GM21360 (cell line): Measurements from ENCODE around the gene HOXA13.

Experiments
- ATAC-seq: cut with Tn5 transposase; IDR thresholded peaks from one replicate; pipeline ENCODE4 v1.9.1; 2021; ENCODE audit warnings: mild to moderate bottlenecking, moderate library complexity; ENCODE audit not compliant: unreplicated experiment

The HOXA13 gene

DNA sequence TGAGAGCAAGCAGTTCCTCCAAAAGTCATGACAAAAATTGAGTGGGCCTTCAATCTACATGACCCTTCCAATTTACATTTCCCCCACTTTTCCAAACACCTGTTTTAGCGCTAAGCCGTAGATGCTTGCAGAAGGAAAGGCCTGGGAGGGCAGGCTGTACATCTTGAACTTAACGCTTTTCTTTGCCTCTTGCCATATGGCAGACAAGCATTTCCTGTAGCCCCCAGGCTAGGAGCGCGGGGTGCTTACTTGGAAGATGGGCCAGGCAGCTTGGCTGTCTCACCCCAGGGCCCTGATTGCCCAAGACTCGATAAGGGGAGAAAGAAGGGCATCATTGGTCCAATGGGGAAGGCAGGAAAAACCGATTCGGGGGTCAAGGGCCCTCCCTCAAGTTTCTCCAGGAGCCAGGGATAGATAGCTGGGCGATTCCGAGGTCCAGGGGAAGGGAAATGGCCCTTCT is 27.5 kb downstream of the HOXA13 start:
- ATAC-seq = no peak

DNA sequence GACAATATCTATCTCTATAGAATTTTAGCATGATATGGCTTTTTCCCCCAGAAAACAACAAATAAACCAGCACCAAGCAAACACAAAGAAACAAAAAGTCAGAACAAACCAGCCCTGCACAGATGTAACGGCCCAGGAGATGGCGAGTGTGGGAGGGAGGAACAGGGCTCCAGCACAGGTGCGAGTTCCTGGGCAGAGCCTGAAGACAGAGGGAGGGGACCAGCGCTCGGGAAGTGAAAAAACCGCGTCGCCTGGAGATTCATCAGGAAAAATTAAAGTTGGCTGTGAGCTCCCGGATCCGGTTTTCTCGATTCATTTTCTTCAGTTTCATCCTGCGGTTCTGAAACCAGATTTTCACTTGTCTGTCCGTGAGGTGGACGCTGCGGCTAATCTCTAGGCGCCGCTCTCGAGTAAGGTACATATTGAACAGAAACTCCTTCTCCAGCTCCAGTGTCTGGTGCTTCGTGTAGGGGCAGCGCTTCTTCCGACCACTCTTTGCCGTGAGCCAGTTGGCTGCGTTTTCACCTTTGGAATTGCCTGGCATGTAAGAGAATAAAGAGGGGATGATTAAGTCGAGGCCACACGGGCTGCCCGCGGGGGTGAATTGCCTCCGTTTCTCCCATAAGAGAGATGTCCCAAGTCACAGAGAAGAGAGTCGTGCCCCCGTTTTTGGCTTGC is 28.1 kb downstream of the HOXA13 start:
- ATAC-seq = no peak

DNA sequence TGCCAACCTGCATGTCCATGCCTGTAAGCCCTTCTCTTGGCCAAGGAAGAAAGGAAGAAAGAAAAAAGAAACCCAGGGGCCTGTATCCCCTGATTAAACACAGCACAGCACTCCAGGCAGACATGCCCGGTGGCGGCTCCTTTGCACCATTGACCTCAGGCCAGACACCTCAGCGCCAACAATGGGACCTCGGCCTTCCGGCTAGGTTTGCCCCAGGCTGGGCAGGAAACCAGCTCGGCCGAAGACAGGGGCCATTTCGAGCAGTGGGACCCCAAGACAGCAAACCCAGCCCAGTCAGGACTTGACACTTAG is 28.6 kb downstream of the HOXA13 start:
- ATAC-seq = no peak

DNA sequence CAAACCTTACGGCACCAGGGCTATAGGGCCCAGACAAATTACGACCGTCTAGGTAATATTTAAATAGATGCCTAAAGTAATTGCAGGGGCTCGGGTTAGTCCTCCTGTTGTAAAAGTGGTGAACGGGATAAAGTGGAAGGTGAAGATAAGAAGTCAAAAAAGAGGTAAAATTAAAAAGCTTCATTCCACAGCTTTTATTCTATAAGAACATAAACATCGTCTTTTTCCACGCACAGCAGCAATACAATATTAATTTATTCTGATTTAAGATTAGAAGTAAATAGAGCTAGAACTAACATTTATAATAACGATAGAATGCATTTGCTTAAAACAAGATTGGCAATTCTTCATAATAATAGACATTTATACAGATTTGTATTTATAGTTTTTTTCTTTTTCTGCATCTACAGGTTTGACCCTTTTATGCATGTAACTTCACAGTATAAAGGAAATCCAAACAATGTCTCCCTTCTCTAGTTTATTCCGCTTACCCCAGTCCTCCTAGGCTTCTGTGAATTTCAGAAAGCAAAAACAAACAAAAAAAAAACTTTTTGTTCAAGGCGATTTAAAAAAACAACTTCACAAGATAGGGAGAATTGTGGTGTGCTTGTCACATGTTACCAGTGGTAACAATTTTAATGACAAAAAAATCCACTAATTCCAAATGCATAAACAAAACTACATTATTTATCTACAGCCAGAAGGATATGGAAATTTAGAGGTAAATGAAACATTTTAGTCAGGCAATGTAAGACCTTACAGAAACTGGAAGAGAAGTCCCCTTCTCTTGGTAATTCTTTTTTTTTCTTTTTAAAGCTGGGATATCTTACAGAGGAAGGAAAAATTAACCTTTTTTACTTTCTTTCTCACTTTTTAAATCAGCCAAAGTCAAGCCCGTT is 29.2 kb downstream of the HOXA13 start:
- no peak for ATAC-seq

DNA sequence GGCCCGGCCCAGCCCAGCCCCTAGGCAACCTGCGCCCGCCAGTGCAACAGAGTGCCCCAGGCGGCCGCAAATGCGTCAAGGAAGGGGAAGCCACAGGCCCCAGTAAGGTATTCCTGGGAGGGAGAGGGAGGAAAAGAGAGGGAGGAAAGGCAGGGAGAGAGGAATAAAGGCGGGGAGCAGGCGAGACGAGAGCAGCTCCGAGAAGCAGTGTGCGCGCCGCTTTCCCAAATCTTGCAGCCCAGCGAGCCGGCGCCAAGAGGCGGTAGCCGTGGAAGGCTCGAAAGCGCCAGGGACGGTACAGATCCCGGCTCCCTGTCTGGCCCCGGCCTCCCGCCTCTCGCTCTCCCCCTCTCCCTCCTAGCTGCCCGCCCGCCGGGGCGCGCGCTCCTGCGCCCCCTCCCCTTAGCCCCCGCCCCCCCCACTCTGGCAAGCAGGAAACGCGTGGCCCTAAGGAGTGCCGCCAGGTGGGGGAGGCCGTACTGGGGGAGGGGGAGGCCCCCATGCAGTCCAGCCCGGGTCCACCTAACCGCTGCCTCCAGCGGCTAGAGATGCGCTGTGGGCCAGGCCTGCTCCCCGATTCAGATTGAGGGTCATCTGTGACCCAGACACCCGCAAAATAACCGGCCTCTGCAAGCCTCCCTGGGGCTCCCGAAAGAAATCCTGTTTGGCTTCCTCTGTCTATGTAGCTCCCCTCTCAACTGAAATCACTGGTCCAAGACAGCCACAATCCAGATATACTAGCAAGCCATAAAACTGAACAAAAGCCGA is 30.0 kb downstream of the HOXA13 start:
- ATAC-seq = no peak

DNA sequence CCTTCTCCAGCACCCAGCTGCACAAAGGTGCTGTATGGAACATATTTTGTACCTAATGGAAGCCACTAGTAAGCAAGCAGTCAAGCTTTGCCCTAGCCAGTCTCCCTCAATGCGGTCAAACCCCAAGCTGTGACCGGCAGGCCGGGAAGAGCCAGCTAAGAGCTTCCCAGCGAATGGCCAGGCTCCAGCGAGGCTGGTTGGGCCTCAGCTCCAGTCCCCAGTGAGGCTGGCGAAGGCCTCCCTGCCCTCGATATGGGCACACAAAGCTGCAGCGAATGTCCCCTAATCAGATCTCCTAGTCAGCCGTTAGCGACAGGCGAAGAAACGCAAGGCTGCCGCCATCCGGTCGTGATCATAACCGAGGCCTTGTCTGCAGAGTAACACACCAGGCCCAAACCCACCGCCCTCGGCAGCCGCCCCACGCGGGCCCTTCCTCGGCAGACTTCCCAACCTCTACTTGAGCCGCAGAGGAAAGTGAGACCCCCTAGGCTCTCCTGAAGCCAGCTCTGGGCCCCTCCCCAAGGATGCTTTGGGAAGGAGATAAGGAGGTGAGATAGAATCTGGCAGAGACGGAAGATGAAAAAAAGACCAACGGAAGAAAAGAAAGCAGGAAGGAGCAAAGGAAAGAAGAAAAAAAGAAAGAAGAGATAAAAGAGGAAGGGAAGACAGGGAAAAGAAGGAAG is 31.5 kb downstream of the HOXA13 start:
- ATAC-seq = no peak

DNA sequence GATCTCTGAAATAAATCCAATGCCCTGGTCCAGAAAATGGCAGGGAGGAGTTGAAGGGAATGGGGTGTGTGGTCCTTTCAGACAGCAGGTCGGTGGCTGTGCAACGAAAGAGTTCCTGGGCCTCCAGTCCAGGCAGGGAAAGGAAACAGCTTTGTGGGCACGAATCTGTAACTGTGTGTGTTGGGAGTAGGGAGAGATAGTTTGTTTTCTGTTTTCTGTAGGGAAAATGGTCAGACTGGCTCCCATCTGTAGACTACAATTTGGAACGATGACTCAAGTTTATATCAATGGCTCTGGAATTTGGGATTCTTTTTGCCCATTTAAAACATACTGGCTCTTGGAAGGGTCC is 32.0 kb downstream of the HOXA13 start:
- no peak for ATAC-seq

DNA sequence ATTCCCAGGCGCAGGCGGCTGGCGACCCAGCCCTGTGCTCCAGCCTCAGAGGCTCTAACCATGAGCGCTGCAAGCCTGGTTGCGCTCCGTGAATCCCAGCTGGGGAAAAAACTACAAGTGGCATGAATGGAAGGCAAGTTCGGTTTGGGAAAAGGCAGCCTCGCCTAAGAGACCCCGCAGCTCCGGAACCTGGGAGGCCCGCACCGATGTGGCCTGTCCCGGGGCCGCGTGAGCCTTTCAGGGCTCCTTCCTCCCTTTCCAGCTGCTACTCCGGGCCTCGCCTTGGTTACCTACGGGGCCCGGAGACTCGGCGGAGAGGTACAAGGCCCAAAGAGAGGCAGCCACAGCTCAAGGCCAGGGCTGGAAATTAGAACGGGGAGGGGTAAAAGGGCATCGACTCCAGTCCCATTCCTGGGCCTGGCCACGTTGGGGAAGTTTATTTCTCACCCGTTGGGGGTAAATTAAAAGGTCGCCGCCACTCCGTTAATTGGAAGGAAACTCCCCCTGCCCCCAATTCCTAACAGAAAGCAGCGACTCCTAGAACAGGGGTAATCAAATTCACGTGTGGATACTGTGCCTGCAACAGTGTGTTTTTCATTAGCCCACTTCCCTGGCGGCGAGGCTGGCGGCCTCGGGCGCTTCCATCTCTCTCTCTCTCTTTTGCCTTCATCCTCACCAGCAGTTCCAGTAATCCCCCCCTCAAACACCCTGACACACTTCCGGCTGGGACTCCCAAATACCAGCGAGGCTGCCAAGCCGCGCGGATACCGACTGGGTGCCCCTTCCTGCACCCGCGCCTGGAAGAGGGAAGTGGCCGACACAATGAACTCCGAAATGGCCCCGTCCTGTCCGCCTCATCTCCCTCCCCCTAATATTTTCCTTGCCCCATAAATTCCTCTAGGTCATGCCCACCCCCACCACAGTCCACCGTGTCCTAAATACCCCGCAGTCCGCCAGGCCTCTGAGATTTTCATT is 33.1 kb downstream of the HOXA13 start:
- no peak for ATAC-seq

DNA sequence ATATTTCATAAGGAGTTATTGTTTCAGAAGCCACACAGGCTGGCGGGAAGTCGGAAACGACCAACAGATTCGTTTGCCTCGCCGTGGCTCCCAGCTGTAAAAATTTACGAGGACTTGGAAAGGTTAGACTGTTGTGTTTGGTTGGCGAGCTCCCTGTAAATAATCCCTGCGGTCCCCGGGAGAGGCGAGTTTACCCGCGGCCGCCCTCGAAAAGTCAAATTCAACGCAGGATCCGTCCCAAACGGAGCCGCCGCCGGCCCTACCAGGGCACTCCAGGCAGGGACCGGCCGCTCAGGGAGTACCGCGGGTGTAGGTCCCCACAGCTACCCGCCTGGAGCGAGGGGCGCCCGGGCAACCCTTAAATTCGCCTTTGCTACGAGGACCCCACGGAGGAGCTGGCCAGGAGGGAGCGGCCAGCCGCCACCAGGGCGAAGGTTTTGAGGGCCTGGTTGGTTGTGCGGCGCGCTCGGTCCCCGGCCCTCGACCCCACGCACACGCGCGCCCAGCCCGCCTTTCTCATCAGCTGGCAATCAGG is 33.8 kb downstream of the HOXA13 start:
- ATAC-seq = no peak

DNA sequence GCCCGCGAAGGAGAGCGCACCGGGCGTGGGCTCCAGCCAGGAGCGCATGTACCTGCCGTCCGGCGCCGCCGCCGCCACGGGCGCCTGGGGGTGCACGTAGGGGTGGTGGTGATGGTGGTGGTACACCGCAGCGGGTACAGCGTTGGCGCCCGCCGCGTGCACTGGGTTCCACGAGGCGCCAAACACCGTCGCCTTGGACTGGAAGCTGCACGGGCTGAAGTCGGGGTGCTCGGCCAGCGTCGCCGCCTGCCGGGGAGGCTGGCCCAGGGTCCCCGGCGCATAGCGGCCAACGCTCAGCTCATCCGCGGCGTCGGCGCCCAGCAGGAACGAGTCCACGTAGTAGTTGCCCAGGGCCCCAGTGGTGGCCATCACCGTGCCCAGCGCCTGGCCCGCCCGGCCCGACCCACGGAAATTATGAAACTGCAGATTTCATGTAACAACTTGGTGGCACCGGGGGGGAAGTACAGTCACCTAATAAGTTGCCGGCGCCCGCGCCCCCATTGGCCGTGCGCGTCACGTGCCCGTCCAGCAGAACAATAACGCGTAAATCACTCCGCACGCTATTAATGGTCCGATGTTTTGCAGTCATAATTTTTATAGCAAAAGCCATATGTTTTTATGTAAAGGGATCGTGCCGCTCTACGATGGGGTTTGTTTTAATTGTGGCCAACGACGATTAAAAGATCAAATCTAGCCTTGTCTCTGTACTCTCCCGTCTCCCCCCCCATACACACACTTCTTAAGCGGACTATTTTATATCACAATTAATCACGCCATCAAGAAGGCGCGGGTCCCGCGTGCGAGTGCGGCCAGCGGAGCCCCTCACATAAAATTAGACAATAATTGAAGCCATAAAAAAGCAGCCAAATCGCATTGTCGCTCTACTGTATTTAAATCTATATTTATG is 34.5 kb downstream of the HOXA13 start, which contains the start of gene HOXA9:
Gene HOXA9, minus strand, starts transcription at position 449 of the 907 bp plus-strand sequence. Its CDS starts 80 bp downstream, at position 369.
- no peak for ATAC-seq

DNA sequence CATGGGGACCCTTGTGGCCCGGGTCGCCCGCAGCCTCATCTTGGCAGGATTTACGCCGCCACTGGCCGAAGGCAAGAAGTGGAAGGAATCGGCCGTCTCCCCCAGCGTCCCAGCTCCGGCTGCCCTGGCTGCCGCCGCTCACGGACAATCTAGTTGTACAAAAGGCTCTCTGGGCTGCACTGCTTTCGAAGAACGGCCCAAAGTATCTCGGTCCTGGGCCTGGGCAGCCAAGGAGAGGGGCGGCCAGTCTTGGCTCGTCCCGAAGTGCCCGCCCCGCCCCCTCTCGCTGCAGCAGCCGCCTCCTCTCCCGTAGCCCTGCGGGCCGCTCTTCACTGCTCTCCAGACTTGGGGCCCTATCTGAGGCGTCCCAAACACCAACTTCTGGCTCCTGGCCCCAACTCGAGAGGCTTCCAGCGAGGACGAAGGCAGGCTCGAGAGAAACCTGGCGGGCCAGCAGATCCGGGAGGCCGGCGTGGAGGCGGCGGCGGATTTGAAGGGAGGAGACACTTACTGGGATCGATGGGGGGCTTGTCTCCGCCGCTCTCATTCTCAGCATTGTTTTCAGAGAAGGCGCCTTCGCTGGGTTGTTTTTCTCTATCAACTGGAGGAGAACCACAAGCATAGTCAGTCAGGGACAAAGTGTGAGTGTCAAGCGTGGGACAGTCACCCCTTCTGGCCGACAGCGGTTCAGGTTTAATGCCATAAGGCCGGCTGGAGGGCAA is 35.4 kb downstream of the HOXA13 start:
- no peak for ATAC-seq

DNA sequence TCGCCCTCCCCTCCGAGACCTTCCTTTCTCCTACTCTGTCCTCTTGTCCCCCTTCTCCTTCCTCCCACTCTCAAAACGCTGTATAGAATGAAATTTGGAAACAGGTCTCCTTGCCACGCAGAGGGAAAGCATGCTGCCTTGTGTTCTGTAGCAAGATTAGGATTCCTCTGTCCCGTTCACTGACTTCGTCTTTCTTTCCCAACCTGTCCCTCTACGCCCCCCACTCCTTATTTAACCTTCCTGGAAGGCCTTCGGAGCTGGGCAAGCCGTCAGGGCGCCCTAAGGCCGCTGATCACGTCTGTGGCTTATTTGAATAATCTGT is 35.9 kb downstream of the HOXA13 start:
- ATAC-seq = no peak

DNA sequence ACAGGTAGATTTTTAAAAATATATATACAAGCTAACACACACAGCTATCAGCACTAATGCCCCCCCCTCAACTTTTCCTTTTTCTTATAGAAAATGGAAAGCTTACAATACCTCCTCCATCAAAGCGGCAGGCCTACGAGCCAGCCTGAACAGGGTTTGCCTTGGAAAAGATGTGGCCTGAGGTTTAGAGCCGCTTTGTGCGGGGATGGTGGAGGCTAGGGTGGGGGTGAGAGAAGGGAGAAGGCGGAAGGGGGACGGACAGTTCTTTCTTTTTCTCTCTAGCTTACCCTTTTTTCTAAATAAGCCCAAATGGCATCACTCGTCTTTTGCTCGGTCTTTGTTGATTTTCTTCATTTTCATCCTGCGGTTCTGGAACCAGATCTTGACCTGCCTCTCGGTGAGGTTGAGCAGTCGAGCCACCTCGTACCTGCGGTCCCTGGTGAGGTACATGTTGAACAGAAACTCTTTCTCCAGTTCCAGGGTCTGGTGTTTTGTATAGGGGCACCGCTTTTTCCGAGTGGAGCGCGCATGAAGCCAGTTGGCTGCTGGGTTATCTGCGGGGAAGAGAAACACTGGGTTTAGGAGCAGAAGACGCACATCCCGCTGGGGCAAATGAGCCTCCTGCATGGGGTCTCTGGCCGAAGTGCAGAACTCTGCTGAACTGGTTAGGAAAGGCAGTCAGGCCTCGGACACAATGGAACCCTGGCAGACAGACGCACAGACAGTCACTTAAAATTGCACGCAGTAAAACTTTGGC is 36.4 kb downstream of the HOXA13 start:
- ATAC-seq = no peak

DNA sequence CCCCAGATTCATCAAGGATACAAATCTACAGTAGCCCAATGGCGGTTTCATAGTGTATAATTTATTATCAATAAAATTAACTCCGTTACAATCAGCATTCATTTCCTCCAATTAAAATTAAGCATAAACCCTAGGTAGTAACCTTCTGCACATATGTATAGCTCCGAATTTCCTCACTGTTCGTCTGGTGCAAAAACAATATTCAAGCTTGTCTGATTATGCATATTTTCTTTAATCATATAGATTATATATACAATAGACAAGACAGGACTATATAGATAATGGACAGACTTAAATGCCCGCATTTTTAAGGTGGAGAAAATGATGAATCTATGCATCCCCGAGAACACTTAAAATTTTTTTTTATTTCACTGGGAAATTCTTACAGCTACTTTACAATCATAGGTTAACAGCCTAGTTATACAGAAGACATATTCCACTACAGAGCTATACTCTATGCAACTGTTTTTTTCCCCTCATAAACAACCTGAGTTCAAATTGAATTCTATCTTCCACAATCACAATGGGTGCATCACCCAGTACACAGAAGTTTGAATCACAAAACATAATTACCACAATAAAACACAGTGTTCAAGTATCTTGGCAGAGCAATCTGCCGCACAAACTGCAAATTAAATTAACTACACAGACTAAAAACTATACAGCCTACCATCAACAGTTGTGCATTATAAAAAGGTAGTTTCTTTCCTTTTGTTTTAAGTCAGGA is 37.2 kb downstream of the HOXA13 start:
- ATAC-seq = no peak

DNA sequence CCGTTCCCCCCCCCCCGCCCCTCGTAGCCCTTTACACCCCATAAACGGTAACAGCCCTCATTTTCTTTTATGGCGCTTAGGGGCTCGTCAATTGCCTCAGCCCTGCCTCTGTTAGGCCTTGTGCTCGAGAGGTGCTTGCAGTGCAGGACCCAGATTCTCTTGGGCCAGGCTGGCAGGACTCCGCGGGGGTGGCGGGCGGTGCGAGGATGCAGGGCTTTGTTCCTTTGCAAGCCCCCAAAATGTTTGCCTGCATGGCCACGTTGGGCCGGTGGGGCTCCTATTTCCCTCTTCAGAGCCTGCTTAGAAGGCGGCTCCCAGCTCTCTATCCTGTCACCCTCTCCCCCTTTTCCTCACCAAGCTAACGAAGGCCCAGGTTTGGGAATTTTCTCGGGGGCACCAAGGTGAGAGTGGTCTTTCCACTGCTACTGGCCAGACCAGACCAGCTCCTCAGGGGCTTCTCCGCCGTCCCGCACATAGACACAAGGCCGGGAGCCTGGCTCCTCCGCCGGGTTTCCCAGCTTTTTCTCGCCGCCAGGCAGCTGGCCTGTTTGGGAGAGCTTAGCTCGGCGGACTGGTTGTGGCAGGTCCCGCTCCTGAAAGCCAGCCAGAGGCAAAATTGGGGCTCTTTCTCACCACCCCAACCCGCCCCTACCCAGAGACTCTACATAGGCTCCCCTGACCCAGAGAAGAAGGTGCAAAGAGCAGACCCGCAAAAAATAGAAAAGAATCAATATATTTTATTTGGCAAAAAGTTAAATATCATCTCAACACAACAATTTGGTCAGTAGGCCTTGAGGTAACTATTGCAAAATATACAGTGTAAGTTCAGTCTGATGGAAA is 38.0 kb downstream of the HOXA13 start:
- no peak for ATAC-seq

DNA sequence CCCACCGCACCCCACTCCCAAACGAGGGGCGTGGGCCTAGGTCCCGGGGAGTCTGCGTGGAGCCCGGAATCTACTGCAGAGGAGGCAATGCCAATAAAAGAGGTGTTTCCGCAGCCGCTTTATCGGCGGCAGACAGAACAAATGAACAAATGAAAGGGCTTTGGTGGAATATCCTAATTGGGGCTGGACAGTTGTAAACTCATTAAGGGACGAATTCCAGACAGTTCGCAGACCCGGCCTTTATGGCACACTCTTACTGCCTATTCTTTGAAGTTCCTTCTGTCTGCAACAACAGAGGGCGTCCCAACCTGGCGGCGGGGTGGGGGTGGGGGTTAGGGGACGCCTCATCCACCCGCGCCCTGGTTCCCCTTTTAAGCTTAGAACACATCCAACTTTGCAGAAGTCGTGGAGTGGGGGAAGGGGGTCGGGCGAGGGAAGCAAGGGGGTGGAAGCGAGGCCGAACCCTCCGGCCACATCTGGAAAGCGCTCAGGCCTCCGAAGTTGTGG is 38.6 kb downstream of the HOXA13 start:
- no peak for ATAC-seq
